ENCODE results near the gene GSTP1. TPM values are rescaled to one million over a fixed set of nuclear protein-coding genes. Genes with fewer than 3 reads are reported as not detected.

The GSTP1 gene
- total and polyA plus RNA-seq, 3 donors from 2014 or later = 117 to 211 (median 201) TPM

GRCh38 chr11:67581469-67581868, 2.1 kb upstream of the GSTP1 start:
- no peak for TF ChIP-seq POLR2A (IDR thresholded peaks at IDR 0.05)
- TF ChIP-seq CTCF (IDR thresholded peaks at IDR 0.05) = no peak
- DNase-seq = no peak
- H3K27ac ChIP-seq = no peak overlapping the region
- H3K36me3 ChIP-seq (ENCODE audit: low read depth, missing control alignments) = no peaks in the 10 kb centered on the region
- no peaks in the 10 kb centered on the region for H3K27me3 ChIP-seq
- 69 to 72% methylated on average over 11 of the region's 11 CpGs for WGBS, 2 donors
- H3K4me3 ChIP-seq = no peak overlapping the region
- peaks cover 5% of the 10 kb centered on the region for H3K4me1 ChIP-seq
- H3K9me3 ChIP-seq = no peaks in the 10 kb centered on the region
- intact Hi-C loops (cut with DNase I; ENCODE audit: low total_unique reads) = no loop called here

GRCh38 chr11:67582011-67582410, 1.6 kb upstream of the GSTP1 start:
- no peak for TF ChIP-seq POLR2A (IDR thresholded peaks at IDR 0.05)
- TF ChIP-seq CTCF (IDR thresholded peaks at IDR 0.05) = no peak
- Histone ChIP-seq H3K4me3 (no peak overlapping the region), H3K27me3 (no peaks in the 10 kb centered on the region), H3K36me3 (ENCODE audit: low read depth, missing control alignments) (no peaks in the 10 kb centered on the region), H3K9me3 (no peaks in the 10 kb centered on the region), H3K27ac (no peak overlapping the region), H3K4me1 (peaks cover 5% of the 10 kb centered on the region)
- intact Hi-C loops (cut with DNase I; ENCODE audit: low total_unique reads) = no loop called here
- DNase-seq = no peak
- 77 to 90% methylated on average over 4 of the region's 4 CpGs for WGBS, 2 donors

GRCh38 chr11:67584205-67584880, 731 bp downstream of the GSTP1 start:
- Histone ChIP-seq H3K27me3 (no peaks in the 10 kb centered on the region), H3K27ac (peak overlapping the region; percentile 88 to 94), H3K4me1 (peaks cover 5% of the 10 kb centered on the region), H3K36me3 (ENCODE audit: low read depth, missing control alignments) (no peaks in the 10 kb centered on the region), H3K9me3 (no peaks in the 10 kb centered on the region), H3K4me3 (peak overlapping the region; percentile 63 to 64)
- WGBS, 2 donors = 9 to 17% methylated on average over 14 to 33 of the region's 33 CpGs
- peak; percentile 65 for DNase-seq
- TF ChIP-seq CTCF (IDR thresholded peaks at IDR 0.05) (no peak), POLR2A (IDR thresholded peaks at IDR 0.05) (no peak)
- intact Hi-C loops (cut with DNase I; ENCODE audit: low total_unique reads) = no loop called here

- H3K4me3 ChIP-seq = peak overlapping the region in 1 of 2 donors; percentile 63
- intact Hi-C loops (cut with DNase I; ENCODE audit: low total_unique reads) = no loop called here
- TF ChIP-seq CTCF (IDR thresholded peaks at IDR 0.05) = no peak
- no peak for TF ChIP-seq POLR2A (IDR thresholded peaks at IDR 0.05)
- H3K27ac ChIP-seq = peak overlapping the region in 1 of 2 donors; percentile 94
- no peaks in the 10 kb centered on the region for H3K9me3 ChIP-seq
- H3K4me1 ChIP-seq = peaks cover 5% of the 10 kb centered on the region
- H3K36me3 ChIP-seq (ENCODE audit: low read depth, missing control alignments) = no peaks in the 10 kb centered on the region
- H3K27me3 ChIP-seq = no peaks in the 10 kb centered on the region
- WGBS, 2 donors = 86 to 87% methylated on average over 16 to 21 of the region's 21 CpGs
- DNase-seq = no peak
Observed at GRCh38 chr11:67584881-67585873, 1.6 kb downstream of the GSTP1 start.

All from testis (tissue), 3 donors.